Measurements from ENCODE around the gene KLHDC10. TPM values are rescaled to one million over a fixed set of nuclear protein-coding genes. Genes with fewer than 3 reads are reported as not detected.
A peak's percentile ranks its signal among the peaks of the same experiment; 100 is the strongest.
"Not testable (repeated sequence)": the region's sequence is repeated elsewhere in the genome, so short reads cannot be mapped to it uniquely, and the experiment has no call there.

The KLHDC10 gene
- polyA plus RNA-seq, 3 donors = 44.3 to 56.7 (median 53.2) TPM

- no peak for DNase-seq (ENCODE audit: extremely low read depth in 1 of 11, low read depth in 9 of 11, low spot score in 4 of 11)
Measured at GRCh38 chr7:130069179-130069977, 956 bp upstream of the KLHDC10 start.

- DNase-seq (ENCODE audit: extremely low read depth in 1 of 11, low read depth in 9 of 11, low spot score in 4 of 11) = no peak
Measured at GRCh38 chr7:130070861-130071622, 708 bp downstream of the KLHDC10 start.

- DNase-seq (ENCODE audit: extremely low read depth in 1 of 11, low read depth in 9 of 11, low spot score in 4 of 11) = peak in 9 of 11 donors; percentile 76 to 94 (median 84)
Measured at GRCh38 chr7:130071701-130072622, 1.6 kb downstream of the KLHDC10 start.

GRCh38 chr7:130079846-130080394 is 9.6 kb downstream of the KLHDC10 start:
- DNase-seq (ENCODE audit: extremely low read depth in 1 of 11, low read depth in 9 of 11, low spot score in 4 of 11) = no peak

GRCh38 chr7:130083497-130083896 is 13.2 kb downstream of the KLHDC10 start:
- DNase-seq (ENCODE audit: extremely low read depth in 1 of 11, low read depth in 9 of 11, low spot score in 4 of 11) = not testable (repeated sequence)

GRCh38 chr7:130084037-130084875 is 13.9 kb downstream of the KLHDC10 start:
- DNase-seq (ENCODE audit: extremely low read depth in 1 of 11, low read depth in 9 of 11, low spot score in 4 of 11) = no peak

GRCh38 chr7:130085235-130085634 is 14.9 kb downstream of the KLHDC10 start:
- not testable (repeated sequence) for DNase-seq (ENCODE audit: extremely low read depth in 1 of 11, low read depth in 9 of 11, low spot score in 4 of 11)

- no peak for DNase-seq (ENCODE audit: extremely low read depth in 1 of 11, low read depth in 9 of 11, low spot score in 4 of 11)
Measured at GRCh38 chr7:130086938-130087337, 16.6 kb downstream of the KLHDC10 start.

GRCh38 chr7:130087364-130087763 is 17.0 kb downstream of the KLHDC10 start:
- no peak for DNase-seq (ENCODE audit: extremely low read depth in 1 of 11, low read depth in 9 of 11, low spot score in 4 of 11)

- DNase-seq (ENCODE audit: extremely low read depth in 1 of 11, low read depth in 9 of 11, low spot score in 4 of 11) = no peak
Measured at GRCh38 chr7:130090745-130091532, 20.6 kb downstream of the KLHDC10 start.

GRCh38 chr7:130091999-130092398 is 21.7 kb downstream of the KLHDC10 start:
- DNase-seq (ENCODE audit: extremely low read depth in 1 of 11, low read depth in 9 of 11, low spot score in 4 of 11) = no peak

- no peak for DNase-seq (ENCODE audit: extremely low read depth in 1 of 11, low read depth in 9 of 11, low spot score in 4 of 11)
Measured at GRCh38 chr7:130092598-130092997, 22.3 kb downstream of the KLHDC10 start.

GRCh38 chr7:130095812-130096211 is 25.5 kb downstream of the KLHDC10 start:
- DNase-seq (ENCODE audit: extremely low read depth in 1 of 11, low read depth in 9 of 11, low spot score in 4 of 11) = no peak

GRCh38 chr7:130096243-130096827 is 26.0 kb downstream of the KLHDC10 start:
- peak in 1 of 11 donors; percentile 25 for DNase-seq (ENCODE audit: extremely low read depth in 1 of 11, low read depth in 9 of 11, low spot score in 4 of 11)

GRCh38 chr7:130099331-130099730 is 29.0 kb downstream of the KLHDC10 start:
- no peak for DNase-seq (ENCODE audit: extremely low read depth in 1 of 11, low read depth in 9 of 11, low spot score in 4 of 11)

GRCh38 chr7:130102588-130102987 is 32.3 kb downstream of the KLHDC10 start:
- DNase-seq (ENCODE audit: extremely low read depth in 1 of 11, low read depth in 9 of 11, low spot score in 4 of 11) = no peak

Measured in renal cortex interstitium (tissue), 11 donors.